GM12801 (cell line): ENCODE results near the gene KRT76.

Experiments used
- TF ChIP-seq, protein P1 (sequence below): IDR thresholded peaks from one replicate; pipeline ENCODE4 v1.5.1; 2011; ENCODE audit warnings: control low read depth; ENCODE audit not compliant: insufficient read length; ENCODE audit errors: extremely low read depth

KRT76 gene

DNA sequence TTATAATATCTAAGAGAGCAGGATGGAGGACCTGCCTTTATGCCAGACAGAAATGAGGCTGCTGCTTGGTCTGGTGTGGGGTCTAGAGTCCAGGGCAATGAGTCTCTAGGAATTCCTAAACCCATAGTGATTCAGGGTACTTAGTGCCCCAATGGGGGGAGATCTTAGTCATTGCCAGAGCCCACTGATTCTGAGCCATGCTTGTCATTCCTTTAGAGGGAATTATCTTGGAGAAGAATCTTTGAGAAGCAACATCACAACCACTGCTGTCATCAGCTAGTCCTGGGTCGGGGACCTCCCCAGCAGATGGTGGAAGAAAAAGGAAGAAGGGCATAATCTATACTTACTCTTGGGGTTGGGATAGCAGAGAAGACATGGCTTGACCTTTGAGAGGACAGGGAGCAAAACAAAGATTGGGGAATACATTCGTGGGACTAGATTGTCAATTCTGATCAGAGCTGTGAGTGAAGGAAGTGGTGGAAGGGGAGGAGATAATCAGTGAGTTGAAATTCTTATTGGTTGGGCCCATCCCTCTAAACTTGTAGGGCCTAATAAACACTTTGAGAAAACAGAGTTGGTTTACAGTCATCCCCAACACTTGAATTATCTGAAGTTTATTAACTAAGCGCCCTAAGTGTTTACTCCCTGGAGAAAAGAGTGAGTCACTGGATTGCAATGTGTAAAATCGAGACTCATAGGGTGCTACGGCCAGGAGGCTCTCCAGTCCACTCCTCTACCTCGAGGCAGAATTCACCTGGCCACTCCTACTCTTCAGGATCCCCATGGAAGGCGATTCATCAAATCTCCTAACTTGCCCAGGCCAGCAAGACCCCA, 21.7 kb upstream of the KRT76 start:
- TF ChIP-seq, protein P1, sequence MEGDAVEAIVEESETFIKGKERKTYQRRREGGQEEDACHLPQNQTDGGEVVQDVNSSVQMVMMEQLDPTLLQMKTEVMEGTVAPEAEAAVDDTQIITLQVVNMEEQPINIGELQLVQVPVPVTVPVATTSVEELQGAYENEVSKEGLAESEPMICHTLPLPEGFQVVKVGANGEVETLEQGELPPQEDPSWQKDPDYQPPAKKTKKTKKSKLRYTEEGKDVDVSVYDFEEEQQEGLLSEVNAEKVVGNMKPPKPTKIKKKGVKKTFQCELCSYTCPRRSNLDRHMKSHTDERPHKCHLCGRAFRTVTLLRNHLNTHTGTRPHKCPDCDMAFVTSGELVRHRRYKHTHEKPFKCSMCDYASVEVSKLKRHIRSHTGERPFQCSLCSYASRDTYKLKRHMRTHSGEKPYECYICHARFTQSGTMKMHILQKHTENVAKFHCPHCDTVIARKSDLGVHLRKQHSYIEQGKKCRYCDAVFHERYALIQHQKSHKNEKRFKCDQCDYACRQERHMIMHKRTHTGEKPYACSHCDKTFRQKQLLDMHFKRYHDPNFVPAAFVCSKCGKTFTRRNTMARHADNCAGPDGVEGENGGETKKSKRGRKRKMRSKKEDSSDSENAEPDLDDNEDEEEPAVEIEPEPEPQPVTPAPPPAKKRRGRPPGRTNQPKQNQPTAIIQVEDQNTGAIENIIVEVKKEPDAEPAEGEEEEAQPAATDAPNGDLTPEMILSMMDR: no peak

DNA sequence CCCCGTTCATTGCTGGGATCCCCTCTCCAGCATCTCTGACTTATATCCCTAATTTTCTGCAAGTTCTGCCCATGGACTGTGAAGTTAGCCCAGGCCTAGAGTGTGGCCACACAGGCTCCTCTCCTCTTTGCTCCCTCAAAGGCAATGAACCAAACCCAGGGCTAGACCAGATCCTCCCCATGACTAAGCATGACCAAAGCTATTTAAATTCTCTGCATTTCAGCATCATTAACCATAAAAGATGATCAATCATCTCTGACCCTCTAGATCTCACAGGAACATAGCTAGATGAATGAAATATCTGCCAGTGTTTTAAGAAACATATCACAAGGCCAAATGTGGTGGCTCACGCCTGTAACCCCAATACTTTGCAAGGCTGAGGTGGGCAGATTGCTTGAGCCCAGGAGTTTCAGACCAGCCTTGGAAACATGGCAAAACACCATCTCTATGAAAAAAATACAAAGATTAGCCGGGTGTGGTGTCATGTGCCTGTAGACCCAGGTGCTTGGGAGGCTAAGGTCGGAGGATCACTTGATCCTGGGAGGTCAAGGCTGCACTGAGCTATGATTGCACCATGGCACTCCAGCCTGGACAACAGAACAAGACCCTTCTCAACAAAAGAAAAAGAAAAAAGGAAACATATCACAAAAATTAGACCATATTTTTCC, 21.0 kb upstream of the KRT76 start:
- TF ChIP-seq, protein P1: no peak

DNA sequence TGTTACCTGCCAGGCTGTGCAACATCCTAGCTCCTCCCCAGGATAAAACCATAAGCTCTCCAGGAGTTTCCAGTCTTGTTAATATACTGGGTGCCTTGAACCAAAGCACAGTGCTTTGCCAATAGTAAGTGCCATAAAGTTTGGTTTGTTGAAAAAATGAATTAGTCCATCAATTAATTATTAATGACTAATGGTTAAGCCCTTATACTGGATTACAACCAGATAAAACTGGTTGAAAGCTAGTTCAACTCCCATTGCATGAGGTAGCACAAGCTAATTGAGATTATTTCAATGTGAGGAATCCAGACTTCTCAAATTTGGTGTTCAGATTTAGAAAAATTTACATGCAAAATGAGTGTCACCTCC, 20.4 kb upstream of the KRT76 start:
- TF ChIP-seq, protein P1: no peak

DNA sequence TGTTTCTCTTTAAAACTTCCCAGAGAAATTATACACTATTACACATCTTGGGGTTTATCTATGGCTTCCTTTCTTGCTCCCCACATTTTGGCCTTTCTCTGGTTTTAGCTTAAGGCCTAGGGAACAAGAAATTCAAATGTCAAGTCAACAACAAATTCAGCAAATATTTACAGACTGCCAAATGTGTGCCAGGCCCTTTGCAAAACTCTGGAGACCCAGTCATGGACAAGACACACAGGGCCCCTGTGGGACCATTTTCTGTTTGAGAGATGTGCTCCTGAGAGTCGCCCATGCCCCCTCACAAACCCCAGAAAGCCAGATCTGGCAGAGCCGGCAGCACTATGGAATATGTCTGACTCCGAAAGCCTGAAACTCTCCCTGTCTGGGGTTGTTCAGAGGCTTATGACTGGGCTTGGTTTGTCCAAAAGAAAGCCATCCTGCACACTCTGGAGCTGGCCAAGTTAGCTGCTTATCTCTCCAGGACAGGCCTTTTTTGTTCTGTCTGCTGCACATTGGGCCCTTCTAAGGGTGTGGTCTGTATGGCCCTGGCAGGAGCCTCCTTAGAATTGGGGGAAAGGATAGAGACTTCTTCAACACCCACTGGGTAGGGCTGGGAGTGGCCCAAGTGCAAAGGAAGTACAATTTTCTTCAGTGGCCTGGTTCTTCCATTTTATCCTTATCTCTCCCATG, 19.8 kb upstream of the KRT76 start:
- TF ChIP-seq, protein P1: no peak

DNA sequence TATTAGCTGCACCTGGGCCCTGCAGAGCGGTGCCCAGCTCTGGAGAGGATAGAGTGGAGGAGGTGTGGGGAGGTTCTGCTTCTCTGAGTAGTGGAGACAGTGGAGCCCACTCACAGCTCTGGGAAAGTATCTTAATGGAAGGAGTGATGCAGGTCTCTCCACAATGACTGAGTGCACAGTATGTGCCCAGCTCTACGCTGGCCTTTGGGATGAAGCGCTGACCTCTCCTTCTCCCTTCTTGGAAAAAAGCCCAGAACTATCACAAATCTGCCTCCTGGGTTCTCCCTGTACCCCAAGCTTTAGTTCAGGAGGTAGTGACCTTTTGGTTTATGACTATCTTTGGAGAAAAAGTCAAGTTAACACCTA, 19.3 kb upstream of the KRT76 start:
- TF ChIP-seq, protein P1: no peak

DNA sequence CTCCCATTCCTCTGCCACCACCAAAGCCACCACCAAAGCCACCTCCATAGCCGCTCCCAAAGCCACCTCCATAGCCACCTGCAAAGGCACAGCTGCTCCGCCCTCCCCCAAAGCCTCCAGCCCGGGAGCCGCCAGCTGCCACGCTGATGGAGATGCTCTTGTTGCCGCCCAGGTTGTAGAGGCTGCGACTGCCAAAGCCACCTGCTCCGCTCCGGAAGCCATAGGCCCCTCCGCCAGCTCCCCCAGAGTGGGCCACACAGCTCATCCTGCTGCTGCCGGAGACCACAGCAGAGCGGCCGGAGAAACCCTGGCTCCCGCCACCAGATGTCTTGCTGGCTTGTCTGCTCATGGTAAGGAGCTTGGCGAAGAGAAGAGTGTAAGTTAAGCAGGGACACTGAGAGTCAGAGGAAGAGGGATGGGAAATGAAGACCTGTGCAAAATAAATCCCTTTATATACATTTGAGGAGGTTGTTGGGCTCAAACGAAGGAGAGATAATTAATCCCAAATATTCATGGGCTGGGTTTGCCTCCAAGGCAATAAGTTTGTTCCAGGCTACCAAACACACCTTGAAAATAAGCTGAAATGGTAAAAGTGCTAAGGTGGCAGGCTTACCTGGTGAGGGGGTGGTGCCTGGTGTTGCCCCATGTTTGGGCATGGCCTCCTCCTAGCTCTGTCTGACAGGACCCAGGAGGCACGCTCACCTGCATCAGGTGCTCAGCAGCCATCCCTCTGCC, 18.7 kb upstream of the KRT76 start, which contains the start of gene KRT3:
Gene KRT3, minus strand, starts transcription at position 424 of the 735 bp plus-strand sequence. Its CDS starts 75 bp downstream, at position 349.
- TF ChIP-seq, protein P1: no peak
